ENCODE results near the gene TENM3.
A peak's percentile ranks its signal among the peaks of the same experiment; 100 is the strongest.

TENM3 gene

DNA sequence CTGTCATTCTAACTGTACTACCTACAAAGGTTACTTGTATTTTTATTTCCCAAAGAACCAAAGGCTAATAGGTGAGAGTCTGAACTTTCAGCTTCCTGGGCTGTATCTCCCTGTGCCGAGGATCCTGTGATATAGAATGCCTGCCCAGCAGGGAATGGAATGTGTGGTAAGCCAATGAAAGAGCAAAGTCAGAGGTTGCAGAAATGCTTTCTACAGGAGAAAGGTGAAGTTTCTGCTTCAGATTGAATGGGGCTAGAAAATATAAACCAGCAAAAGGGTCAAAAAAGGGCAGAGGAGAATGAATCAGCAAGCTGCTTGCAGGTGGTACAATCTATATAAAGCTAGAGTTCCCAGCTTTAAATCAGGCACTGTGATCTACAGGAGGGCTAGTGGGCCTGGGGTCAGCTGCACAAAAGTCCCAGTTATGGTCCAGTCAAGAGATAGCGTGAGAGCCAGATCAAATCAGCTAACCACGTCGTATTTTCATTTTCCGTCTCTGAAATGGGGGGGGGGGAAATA lies 527.9 kb downstream of the TENM3 start:
- Mint-ChIP-seq H3K36me3 (ENCODE audit: low read depth) (peaks cover 40% of the 10 kb centered on the region), H3K9me3 (no peaks in the 10 kb centered on the region), H3K4me3 (no peak overlapping the region), H3K4me1 (peaks cover 5% of the 10 kb centered on the region), H3K27me3 (ENCODE audit: low read depth) (no peaks in the 10 kb centered on the region), H3K27ac (no peak overlapping the region)
- TF ChIP-seq CTCF (IDR thresholded peaks at IDR 0.05; ENCODE audit: unreplicated experiment in 3 of 3) = no peak

DNA sequence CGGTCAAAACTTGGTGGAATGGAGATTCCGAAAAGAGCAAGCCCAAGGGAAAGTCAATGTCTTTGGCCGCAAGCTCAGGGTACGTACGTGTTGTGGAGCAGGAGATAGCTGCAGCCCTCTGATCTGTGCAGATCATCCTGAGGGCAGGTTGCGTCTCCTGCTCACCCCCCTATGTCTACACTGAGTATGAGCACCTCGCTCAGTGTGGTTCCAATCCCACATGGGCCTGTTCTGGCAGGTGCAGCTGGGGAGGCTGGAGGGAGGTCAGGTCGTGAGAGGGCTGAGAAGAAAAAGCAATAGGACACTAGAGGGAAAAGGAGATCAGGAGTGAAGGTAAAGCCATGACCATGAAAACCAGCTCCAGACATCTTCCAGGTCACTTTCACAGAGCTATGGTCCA lies 531.9 kb downstream of the TENM3 start:
- H3K27ac Mint-ChIP-seq = no peak overlapping the region
- H3K27me3 Mint-ChIP-seq (ENCODE audit: low read depth) = no peaks in the 10 kb centered on the region
- TF ChIP-seq CTCF (IDR thresholded peaks at IDR 0.05; ENCODE audit: unreplicated experiment in 3 of 3) = no peak
- H3K36me3 Mint-ChIP-seq (ENCODE audit: low read depth) = peaks cover 64% of the 10 kb centered on the region
- peaks cover 9% of the 10 kb centered on the region for H3K9me3 Mint-ChIP-seq
- no peak overlapping the region for H3K4me3 Mint-ChIP-seq
- peaks cover 6% of the 10 kb centered on the region for H3K4me1 Mint-ChIP-seq

GRCh38 chr4:182776376-182777105 lies 533.3 kb downstream of the TENM3 start:
- H3K9me3 Mint-ChIP-seq = peaks cover 9% of the 10 kb centered on the region
- peaks cover 64% of the 10 kb centered on the region for H3K36me3 Mint-ChIP-seq (ENCODE audit: low read depth)
- H3K4me1 Mint-ChIP-seq = peaks cover 6% of the 10 kb centered on the region
- peak overlapping the region in 1 of 3 experiments; percentile 8 for H3K27ac Mint-ChIP-seq
- TF ChIP-seq CTCF (IDR thresholded peaks at IDR 0.05; ENCODE audit: unreplicated experiment in 3 of 3) = no peak
- H3K4me3 Mint-ChIP-seq = no peak overlapping the region
- H3K27me3 Mint-ChIP-seq (ENCODE audit: low read depth) = no peaks in the 10 kb centered on the region

- Mint-ChIP-seq H3K36me3 (ENCODE audit: low read depth) (peaks cover 58% of the 10 kb centered on the region), H3K9me3 (peaks cover 9% of the 10 kb centered on the region), H3K4me1 (peaks cover 6% of the 10 kb centered on the region), H3K4me3 (no peak overlapping the region), H3K27ac (no peak overlapping the region), H3K27me3 (ENCODE audit: low read depth) (no peaks in the 10 kb centered on the region)
- no peak for TF ChIP-seq CTCF (IDR thresholded peaks at IDR 0.05; ENCODE audit: unreplicated experiment in 3 of 3)
Observed at GRCh38 chr4:182778222-182778982, 535.2 kb downstream of the TENM3 start.

DNA sequence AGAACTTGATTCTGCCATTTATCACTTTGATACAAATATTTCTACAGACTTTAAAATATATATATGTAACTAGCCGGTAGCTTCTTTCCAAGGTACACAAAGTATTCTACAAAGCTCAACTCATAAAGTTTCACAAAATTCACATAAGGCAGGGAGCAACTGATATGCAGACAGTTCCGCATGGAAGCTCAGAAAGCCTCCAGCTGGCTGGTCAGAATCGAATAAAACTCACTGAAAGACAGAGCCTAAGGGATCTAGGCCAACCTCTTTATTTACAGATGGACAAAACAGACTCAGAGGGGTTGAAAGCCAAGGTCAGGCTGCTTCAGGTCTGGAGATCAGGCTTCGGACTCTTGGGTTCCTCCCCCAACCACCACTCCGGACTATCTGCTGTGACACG lies 543.8 kb downstream of the TENM3 start:
- Mint-ChIP-seq H3K4me1 (peaks cover 17% of the 10 kb centered on the region), H3K36me3 (ENCODE audit: low read depth) (peaks cover 57% of the 10 kb centered on the region), H3K4me3 (no peak overlapping the region), H3K27me3 (ENCODE audit: low read depth) (no peaks in the 10 kb centered on the region), H3K9me3 (no peaks in the 10 kb centered on the region), H3K27ac (no peak overlapping the region)
- no peak for TF ChIP-seq CTCF (IDR thresholded peaks at IDR 0.05; ENCODE audit: unreplicated experiment in 3 of 3)

Measured in nephron (organoid).